Brain microvascular endothelial cell (primary cell): ENCODE data around the gene ACTR8.

Source experiments
- DNase-seq: peaks from one replicate; pipeline ENCODE4 v3.0.0-alpha.2; 2020
- H3K27ac ChIP-seq: fragments of 250-450 bp; sonication (Bioruptor Pico); 2 replicates; pipeline ENCODE4 v1.5.1; 2020; ENCODE audit warnings: mild to moderate bottlenecking, moderate library complexity
- H3K27me3 ChIP-seq: fragments of 250-450 bp; sonication (Bioruptor Pico); replicated peaks from 2 replicates; pipeline ENCODE4 v1.5.1; 2020; ENCODE audit warnings: mild to moderate bottlenecking
- H3K36me3 ChIP-seq: fragments of 250-450 bp; sonication (Bioruptor Pico); replicated peaks from 2 replicates; pipeline ENCODE4 v1.5.1; 2020; ENCODE audit warnings: mild to moderate bottlenecking
- H3K4me3 ChIP-seq: 2 replicates; pipeline ENCODE4 v1.5.1; 2011; ENCODE audit warnings: low read depth, mild to moderate bottlenecking, control low read depth, low read length, moderate library complexity
- in situ Hi-C: cut with HindIII; loops from 2 replicates; pipeline ENCODE4 v1.10.0; 2017; ENCODE audit warnings: low sequenced_read_pairs, low pct_ligation_motif_present
- TF ChIP-seq, protein P1 (sequence below): IDR thresholded peaks from 2 replicates; pipeline ENCODE4 v1.5.1; 2011; ENCODE audit warnings: low read depth, mild to moderate bottlenecking, moderate library complexity, low read length, control low read depth, inconsistent platforms; ENCODE audit errors: missing control alignments

Gene ACTR8

GRCh38 chr3:53822331-53822741 is 59.6 kb downstream of the ACTR8 start:
- no peak overlapping the region for H3K27ac ChIP-seq
- no peaks in the 10 kb centered on the region for H3K36me3 ChIP-seq
- in situ Hi-C loops, result no loop called here
- H3K27me3 ChIP-seq, result no peaks in the 10 kb centered on the region
- H3K4me3 ChIP-seq, result no peak overlapping the region
- DNase-seq, result no peak
- TF ChIP-seq, protein P1, sequence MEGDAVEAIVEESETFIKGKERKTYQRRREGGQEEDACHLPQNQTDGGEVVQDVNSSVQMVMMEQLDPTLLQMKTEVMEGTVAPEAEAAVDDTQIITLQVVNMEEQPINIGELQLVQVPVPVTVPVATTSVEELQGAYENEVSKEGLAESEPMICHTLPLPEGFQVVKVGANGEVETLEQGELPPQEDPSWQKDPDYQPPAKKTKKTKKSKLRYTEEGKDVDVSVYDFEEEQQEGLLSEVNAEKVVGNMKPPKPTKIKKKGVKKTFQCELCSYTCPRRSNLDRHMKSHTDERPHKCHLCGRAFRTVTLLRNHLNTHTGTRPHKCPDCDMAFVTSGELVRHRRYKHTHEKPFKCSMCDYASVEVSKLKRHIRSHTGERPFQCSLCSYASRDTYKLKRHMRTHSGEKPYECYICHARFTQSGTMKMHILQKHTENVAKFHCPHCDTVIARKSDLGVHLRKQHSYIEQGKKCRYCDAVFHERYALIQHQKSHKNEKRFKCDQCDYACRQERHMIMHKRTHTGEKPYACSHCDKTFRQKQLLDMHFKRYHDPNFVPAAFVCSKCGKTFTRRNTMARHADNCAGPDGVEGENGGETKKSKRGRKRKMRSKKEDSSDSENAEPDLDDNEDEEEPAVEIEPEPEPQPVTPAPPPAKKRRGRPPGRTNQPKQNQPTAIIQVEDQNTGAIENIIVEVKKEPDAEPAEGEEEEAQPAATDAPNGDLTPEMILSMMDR, result no peak

DNA sequence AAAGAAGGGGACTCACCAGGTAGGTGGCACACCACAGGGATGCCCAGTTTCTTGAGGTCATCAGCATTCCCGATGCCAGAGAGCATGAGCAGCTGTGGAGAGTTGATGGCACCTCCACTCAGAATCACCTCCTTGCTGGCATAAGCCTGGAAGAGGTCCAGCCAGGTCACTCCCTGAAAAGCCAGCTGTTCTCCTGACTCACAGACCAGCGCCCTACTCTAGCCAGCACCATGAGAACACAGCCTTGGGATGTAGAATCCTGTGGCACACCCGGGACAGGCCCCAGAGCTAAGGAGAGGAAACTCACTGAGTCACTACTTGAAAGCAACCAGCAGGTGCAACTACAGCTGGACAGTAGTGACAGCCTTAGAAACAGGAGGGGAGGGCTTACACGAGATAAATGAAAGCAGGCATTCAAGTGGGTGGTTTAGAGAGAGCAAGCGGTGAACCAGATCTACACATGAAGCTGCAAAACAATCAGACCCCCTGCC is 60.3 kb downstream of the ACTR8 start:
- TF ChIP-seq, protein P1, result no peak
- in situ Hi-C loops, result no loop called here
- no peak overlapping the region for H3K27ac ChIP-seq

GRCh38 chr3:53820756-53821580 is 61.0 kb downstream of the ACTR8 start:
- H3K27ac ChIP-seq, result no peak overlapping the region
- no peaks in the 10 kb centered on the region for H3K36me3 ChIP-seq
- H3K4me3 ChIP-seq, result no peak overlapping the region
- TF ChIP-seq, protein P1, result no peak
- no peaks in the 10 kb centered on the region for H3K27me3 ChIP-seq
- in situ Hi-C loops, result no loop called here
- DNase-seq, result no peak

More for the DNA sequence above, 60.3 kb downstream of the ACTR8 start:
- Histone ChIP-seq H3K4me3 (no peak overlapping the region), H3K27me3 (no peaks in the 10 kb centered on the region), H3K36me3 (no peaks in the 10 kb centered on the region)
- no peak for DNase-seq

GRCh38 chr3:53820084-53820483 is 61.9 kb downstream of the ACTR8 start:
- no peak overlapping the region for H3K4me3 ChIP-seq
- TF ChIP-seq, protein P1, result no peak
- no peak for DNase-seq
- H3K27ac ChIP-seq, result no peak overlapping the region
- no peaks in the 10 kb centered on the region for H3K27me3 ChIP-seq
- H3K36me3 ChIP-seq, result no peaks in the 10 kb centered on the region
- in situ Hi-C loops, result no loop called here

DNA sequence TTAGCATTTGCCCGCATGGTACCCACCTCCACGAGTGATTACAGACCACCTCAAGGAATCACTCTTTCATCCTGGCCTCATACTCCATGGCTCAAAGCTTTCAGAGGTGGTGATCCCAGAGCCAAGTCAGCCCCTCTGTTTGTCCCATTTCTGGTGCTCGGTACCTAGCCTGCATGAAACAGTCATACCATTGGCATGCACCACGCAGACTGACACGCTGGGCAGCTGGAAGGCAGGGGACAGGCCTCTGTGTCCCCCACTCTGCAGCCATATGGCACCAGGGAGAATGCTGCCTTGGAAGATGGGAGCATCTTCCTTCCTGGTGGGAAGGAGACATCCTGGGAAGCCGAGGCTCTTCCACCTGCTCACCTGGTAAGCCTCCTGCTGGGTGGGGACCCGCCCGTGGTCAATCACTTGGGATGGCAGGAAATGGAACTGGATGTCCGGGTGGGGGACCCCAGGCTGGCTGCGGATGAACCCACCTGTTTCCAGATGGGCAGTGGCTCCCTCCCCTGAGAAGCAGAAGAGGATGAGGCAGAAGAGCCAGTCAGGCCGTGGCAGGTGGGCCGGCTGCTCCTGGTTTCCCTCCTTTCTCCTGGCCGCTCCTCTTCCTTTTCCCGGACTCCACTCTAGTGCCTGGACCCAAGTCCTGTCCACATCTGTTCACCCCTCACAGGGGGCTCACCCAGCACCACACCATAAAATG is 62.6 kb downstream of the ACTR8 start:
- DNase-seq, result no peak
- no peak overlapping the region for H3K4me3 ChIP-seq
- TF ChIP-seq, protein P1, result no peak
- H3K36me3 ChIP-seq, result no peaks in the 10 kb centered on the region
- H3K27me3 ChIP-seq, result no peaks in the 10 kb centered on the region
- no peak overlapping the region for H3K27ac ChIP-seq
- in situ Hi-C loops, result no loop called here
